GM18520 (cell line): Measurements from ENCODE around the gene PSMA7.

Experiments used
- ATAC-seq: cut with Tn5 transposase; IDR thresholded peaks from one replicate; pipeline ENCODE4 v1.9.1; 2021; ENCODE audit not compliant: unreplicated experiment

Gene PSMA7

DNA sequence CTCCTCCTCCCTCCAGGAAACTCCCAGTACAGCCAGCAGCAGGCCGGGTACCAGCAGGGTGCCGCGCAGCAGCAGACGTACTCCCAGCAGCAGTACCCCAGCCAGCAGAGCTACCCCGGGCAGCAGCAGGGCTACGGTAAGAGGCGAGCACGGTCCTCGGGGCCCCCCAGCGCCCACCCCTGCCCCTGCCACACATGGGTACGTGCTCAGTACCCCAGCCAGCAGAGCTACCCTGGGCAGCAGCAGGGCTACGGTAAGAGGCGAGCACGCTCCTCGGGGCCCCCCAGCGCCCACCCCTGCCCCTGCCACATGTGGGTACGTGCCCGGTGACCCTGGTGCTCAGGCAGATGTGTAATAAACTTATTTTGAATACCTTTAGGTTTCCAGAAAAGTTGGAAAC lies 29.5 kb upstream of the PSMA7 start:
- no peak for ATAC-seq

DNA sequence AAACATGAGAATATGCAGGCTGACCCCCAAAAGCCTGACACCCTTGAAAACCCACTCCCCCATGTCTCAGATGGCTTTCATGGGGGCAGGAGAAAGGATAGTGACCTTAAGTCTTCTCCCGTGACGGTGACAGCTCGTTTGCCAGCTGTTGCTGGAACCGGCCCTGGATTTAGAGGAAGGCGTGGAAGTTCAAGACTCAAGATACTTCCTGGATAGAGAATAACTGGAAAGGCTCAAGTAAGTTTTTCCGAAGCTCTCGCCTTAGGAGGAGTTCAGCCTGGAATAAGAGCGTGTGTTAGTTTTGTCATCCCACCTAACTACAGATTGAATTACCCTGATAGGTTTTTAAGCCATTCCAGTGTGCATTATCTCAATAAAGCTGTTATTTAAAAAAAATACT lies 28.1 kb upstream of the PSMA7 start:
- no peak for ATAC-seq

DNA sequence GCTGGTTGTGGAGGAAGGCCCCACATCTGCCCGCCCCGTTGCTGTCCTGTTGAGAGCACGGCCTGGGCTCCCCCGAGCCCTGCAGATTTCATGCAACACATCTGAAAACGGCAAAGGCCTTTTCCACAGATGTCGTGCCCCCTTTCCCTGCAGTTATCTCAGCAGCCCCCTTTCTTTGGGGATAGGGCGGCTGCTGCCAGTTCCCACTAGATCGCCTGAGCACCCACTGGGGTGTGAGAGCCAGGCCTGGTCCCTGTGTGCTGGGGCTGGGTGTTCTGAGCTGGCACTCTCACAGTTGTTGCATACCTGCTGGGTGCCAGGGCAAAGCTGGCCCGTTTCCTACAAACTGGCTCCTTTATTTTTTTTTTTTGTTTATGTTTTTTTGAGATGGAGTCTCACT lies 27.3 kb upstream of the PSMA7 start:
- no peak for ATAC-seq

DNA sequence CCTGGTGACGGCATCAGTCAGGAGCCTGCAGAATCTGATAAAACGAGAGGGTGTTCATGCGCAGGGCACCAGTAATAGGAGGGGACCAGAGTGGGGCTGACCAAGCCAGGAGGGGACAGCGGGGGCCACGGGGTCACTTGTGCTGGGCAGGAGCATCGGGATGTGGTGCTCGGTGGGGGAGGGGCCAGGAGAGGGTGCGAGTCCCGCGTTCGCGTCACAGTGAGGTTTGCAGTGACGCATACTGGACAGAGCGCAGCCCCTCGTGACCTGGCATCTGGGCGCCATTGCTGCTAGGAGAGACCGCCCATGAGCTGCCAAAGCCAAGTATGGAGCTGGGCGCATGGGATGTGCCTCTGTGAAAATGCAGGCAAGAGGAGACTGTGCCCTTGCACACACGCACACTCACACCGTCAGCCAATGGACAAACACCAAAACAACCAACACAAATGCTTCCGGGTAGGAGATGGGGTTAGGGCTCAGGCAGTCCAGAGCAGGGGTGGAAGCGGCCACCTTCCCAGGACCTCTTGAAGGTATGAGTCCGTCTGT lies 25.8 kb upstream of the PSMA7 start:
- ATAC-seq = no peak

DNA sequence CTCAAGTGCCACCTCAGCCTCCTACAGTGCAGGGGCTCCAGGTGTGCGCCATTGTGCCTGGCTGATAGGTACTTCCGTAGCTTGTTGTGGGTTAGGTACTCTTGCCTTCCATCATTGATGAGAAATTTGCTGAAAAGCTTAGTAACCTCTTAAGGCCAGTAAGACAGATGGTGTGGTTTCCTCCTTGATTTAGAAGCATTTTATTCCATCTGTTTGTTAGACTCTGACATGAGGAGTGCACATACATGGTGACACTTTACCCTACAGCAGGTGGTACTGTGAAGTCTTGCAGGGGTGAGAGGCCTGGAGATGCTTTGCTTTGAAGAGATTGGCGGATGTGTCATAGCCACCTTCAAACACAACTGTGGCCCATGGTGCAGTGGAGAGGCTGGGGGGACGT lies 24.9 kb upstream of the PSMA7 start:
- no peak for ATAC-seq

DNA sequence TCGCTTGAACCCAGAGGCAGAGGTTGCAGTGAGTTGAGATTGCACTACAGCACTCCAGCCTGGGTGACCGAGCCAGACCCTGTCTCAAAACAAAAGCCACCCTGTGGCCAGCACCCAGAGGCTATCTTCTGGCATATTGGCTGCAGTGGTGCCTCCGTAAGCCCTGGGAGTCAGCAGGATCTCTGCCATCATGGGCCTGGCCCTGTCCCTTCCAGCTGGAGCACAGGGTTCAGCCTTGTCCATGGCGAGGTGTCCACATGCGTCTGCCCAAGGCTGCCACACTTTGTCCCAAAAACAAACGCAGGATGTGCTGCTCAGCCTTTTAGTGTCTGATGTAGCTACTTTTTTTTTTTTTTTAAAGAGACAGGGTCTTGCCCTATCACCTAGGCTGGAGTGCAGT lies 24.3 kb upstream of the PSMA7 start:
- no peak for ATAC-seq

DNA sequence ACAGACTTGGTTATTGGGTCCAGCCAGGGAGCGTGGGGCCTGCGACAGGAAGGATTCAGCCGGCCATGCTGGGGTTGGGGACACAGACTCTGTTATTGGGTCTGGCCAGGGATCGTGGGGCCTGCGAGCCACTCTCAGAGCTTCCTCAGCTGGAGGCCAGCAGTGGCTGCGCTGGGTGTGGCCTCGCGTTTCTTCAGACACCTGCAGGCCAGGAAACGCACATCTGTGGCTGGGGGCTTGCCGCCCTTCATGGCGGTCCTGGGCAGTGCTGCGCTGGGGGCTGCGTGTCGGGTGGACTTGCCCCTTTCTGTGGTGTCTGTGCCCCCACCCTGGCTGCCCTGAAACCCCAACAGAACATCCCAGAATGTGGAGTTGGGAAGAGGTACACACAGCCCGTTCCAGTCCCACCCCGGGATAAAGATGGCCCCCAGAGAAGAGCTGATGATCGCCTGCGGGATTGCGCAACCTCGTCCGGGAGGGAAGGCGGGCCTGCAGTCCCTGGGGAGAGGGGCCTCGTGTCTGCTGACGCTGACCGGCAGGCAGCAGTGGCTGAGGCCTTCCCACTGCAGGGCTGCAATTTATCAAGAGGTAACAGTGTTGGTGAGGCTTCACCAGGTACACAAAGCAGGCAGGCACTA lies 22.7 kb upstream of the PSMA7 start:
- no peak for ATAC-seq

DNA sequence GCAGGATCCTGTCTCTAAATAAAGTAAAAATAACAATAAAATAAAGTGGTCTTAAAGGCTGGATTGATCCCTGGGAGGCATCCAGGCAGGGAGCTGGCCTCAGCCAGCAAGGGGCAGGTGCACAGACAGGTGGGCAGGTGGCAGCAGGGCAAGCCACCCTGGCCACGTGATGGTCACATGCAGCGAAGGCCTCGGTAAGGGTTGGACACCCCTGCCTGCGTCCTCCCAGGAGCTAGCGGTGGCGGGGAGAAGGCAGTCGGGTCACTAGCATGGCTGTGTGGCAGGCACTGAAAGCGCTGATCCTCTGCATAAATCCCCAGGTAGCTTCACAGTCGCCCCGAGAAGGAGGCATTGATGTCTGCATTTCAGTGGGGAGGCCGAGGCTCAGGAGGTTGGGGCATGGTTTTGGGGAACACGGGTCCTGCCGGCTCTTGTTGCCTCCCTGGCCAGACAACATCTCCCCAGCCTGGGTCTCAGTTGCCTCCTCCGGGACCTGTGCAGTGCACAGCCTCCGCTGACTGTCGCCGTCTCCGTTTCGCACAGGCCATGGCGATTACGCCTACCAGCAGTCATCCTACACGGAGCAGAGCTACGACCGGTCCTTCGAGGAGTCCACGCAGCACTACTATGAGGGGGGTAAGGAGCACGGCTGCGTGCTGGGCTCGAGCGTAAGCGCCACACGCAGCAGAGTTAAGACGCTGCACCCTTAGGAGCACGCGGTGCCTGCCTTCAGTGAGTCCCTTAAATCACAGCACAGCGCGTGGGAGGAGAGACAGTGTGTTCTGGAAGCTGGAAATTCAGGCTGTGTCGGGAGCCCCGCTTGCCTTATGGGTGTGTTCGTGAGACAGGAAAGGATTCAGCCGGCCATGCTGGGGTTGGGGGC lies 21.9 kb upstream of the PSMA7 start:
- ATAC-seq = no peak

DNA sequence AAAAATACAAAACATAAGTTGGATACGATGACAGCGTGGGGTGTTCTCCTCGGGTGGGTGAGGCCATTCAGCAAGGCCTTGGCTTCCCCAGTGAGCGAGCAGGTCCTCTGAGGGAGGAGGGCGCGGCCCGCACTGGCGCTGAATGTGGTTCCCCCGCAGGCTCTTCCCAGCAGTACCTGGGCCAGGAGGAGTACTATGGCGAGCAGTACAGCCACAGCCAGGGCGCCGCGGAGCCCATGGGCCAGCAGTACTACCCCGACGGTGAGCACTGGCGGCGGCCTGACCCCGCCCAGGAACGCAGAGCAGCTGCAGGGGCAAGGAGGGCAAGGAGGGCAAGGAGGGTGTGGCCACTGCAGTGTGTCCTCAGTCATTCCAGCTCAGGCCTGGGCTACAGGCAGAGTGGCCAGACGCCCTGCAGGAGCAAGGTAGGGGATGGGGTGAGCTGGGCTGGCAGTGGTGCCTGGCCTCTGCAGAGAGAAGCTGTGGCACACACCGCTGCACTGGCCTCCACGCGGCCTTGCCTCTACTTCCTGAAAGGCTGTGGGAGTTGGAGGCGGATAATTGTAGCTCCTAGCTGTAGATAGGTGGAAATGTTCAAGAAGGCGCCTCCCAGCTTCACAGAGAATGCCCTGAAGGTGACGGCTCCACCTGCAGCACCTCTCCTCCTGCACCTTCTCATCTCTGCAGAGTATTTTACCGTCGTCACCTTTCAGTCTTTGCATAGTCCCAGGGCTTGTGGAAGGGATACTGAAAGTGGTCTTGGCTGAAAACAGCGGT lies 21.0 kb upstream of the PSMA7 start:
- no peak for ATAC-seq

DNA sequence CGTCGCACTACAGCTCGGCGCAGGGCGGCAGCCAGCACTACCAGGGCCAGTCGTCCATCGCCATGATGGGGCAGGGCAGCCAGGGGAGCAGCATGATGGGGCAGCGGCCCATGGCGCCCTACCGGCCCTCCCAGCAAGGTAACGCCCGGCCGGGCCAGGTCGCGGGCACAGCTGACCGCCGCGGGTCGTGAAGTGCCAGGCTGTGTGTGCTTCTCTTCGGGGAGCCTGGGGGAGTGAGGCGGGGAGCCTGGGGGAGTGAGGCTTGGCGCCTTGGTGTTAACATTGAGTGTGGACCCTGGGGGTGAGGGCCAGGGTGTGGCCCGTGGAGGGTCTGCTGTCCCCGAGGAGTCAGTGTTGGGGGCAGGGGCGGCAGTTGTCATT lies 20.3 kb upstream of the PSMA7 start:
- ATAC-seq = no peak

DNA sequence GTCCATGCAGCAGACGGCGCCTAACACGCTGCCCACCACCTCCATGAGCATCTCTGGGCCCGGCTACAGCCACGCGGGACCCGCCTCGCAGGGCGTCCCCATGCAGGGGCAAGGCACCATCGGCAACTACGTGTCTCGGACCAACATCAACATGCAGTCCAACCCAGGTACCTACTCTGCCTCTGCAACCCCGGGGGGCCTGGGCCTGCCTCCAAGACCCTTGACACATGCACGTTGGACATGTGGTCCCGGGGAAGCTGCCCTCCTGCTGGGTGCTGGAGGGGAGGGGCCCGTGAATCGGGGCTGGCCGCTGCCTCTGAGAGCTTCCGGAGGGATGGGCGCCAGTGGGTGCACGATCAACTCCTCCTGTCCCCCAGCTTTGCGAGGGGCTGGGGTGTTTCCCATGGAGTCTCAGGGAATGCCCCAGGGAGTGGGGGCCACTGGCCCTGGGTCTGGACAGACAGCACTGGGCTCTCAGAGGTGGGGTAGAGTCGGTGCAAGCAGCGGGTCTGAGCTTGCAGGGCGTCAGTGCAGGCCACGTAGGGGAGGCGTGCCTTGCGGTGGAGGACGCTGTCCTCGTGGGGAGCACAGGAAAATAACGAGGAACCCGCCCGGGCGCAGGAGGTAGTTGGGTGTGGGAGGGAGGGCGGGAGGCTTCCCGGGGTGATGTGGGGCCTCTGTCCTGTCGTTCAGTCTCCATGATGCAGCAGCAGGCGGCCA lies 19.7 kb upstream of the PSMA7 start:
- ATAC-seq = no peak

DNA sequence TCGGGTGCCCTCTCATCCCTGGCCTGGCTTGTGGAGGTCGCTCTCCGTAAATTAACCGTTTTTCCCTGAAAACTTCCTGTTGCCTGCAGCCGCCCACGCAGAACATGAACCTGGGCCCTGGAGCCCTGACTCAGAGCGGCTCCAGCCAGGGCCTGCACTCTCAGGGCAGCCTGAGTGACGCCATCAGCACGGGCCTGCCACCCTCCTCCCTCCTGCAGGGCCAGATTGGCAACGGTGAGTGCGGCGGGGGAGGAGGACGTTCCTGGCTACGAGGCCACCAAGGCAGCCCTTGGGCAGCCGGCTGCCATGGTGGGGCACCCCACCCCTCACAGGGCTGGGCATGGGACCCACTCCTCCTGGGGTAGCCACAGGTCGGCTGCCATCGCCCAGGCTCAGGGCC lies 18.2 kb upstream of the PSMA7 start:
- no peak for ATAC-seq

DNA sequence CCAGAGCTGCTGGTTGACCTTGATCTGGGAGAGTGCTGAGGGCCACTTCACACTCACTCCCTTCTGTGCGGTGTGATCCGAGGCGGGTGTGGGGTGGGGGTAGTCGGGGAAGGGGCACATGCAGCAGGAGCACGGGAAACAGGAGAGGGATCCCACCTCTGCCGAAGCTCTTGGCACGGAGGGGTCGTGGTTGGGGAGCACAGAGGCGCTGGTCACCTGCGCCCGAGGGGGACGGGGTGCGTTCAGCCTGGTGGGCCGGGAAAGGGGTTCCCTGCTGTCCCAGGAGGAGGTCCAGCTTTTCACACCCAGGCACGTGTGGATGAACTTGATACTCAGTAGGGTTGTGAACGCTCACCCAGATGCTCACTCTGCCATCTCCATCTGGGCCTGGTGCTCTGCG lies 17.7 kb upstream of the PSMA7 start:
- no peak for ATAC-seq

DNA sequence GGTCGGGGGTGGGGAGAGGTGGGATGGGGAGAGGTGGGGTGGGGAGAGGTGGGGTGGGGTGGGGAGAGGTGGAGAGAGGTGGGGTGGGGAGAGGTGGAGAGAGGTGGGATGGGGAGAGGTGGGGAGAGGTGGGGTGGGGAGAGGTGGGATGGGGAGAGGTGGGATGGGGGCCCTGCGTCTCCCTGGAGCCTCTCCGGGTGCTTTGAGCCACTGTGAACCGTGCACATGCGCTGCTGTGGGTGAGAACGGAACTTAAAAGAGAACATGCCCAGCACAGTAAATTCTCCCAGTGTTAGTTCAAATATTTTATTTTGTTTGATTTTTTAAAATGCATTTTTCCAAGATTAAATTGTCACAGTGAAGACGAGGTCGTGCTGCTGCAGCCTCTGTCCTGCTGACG lies 17.1 kb upstream of the PSMA7 start:
- no peak for ATAC-seq

DNA sequence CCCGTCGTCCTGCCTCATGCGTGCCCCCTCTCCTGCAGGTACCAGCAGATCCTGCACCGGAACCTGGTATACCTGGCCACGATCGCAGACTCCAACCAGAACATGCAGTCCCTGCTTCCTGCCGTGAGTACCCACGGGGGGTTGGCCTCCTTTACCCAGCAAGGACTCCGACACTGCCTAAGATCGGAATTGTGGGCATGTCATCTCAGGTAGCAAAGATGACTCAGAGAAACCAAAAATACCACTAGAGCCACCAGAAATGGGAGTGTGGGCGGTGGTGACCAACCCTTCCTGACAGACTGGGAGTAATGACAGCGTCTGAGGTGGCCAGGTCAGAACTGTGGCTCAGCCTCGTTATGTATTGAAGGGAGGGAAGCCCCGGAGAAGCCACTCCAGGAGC lies 16.6 kb upstream of the PSMA7 start:
- ATAC-seq = no peak

DNA sequence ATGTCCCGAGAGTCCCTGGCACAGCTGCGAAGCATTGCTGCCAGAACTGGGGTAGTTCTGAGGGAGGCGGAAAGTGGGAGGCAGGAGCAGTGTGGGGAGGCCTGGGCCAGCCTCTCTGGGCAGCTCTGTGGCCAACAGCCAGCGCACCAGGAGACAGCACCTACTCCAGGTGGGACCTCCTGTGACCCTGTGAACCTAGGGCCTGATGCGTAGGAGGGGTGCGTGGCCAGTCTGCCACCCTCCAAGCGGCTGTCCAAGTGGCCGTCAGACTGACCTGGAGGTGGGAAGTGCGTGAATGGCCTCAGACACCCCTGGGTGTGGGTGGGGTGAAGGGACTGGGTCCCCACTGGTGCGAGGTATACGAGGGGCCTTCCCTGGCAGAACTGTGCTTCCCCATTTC lies 15.9 kb upstream of the PSMA7 start:
- no peak for ATAC-seq

DNA sequence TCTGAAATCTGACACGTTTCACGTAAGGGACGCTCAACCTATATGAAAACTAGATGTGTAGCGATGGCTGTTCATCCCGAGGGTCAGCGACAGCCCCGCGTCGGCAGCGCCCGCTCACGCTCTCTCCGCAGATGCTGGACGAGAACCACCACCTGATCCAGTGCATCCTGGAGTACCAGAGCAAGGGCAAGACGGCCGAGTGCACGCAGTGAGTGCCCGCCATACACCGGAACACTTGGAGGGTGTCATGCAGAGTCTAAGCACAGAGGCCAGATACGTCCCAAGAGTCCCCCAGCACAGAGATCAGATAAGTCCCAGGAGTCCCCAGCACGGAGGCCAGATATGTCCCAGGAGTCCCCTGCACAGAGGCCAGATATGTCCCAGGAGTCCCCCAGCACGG lies 15.3 kb upstream of the PSMA7 start:
- no peak for ATAC-seq

DNA sequence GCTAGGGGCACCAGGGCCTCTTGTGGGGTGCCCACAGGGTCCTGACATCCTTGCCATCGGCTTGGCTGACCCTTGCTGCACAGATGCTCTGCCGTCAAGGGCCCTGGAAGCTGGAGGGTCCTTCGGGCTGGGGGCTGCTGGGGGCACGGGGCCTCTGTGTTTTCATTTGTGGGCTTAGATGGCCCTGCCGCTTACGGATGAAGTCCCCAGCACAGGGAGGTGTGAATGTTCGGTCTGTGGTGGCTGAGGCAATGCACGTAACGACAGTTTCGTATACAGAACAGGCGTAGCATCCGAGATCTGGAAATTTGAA lies 14.8 kb upstream of the PSMA7 start:
- ATAC-seq = no peak

DNA sequence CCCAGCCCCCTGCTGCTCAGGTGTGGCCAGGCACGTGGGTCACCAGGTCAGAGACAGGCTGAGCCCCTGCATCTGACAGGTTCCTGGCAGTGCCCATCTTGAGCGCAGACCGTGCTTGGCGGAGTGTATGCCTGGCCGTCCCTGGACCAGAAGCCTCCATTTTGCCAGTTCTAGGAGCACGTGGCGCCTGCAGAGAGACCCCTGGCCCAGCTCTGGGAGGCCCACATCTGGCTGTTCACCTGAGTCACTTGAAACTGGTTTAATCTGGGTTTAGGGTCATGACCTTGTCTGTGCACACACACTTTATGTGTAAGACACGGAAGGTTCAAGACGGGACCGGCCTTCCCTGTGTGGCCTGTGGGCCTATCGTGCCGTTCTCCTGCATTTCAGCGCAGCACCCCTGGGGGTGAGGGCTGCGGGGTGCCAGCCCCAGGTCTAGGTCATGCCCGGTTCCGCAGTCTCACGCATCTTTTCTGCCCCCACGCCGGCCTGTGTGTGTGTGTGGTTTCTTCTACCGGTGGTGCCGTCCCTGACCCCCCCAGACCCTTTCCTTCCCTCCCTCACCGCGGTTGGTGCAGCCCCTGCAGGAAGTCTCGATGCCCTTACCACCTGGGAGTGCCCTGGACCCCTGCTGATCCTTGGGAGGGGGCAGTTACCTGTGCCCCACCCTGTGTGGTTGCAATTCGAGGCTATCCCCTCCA lies 14.3 kb upstream of the PSMA7 start:
- no peak for ATAC-seq

DNA sequence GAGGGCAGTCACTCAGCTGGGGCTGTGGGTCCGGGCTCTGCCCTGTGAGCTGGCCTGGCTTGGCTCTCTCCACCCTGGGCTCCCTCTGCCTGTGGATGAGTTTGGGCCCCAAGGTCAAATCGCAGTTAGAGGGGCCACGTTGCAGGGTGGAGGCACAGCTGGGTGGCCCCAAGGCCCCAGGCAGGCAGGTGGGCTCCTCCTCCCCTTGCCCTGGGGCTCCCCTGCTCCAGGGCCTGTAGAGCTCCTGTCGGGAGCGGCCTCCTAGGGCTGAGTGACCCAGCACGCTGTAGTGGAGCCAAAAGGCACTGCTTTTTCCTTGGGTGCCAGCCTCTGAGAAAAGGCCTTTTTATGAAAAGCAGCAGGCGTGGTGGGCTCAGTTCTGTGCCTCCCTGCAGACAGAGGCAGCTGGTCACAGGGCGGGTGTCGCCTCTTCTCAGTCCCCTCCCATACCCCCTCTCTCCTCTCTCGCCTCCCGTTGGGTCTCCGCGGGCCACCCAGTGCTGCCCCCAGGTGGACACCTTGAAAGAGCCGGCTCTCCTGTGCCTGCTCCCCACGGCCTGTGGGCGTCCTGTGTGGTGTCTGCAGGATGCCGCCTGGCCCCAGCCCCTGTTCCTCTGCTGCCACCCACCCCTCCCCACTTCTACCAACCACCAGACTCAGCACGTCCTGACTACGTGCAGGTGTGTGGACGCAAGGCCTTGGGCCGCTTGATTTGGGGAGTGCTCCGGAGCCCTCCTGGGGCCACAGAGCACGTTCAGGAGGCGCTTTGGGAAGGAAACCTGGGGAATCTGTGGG lies 13.6 kb upstream of the PSMA7 start:
- no peak for ATAC-seq
